SK-N-SH treated with all-trans-retinoic acid at 6 μM for 48 hours (cell line): ENCODE measurements around the gene TWIST2.

Experiments used
- ATAC-seq: fragments of 200-7000 bp; cut with Tn5 transposase; 3 replicates; pipeline ENCODE4 v1.9.1; 2020; ENCODE audit warnings: mild to moderate bottlenecking, moderate library complexity
- ARNTL ChIP-seq: fragments of 450-650 bp; formaldehyde crosslinking; IDR thresholded peaks from 2 replicates; pipeline ENCODE4 v1.5.0; 2020; ENCODE audit warnings: low read depth, mild to moderate bottlenecking, moderate library complexity, borderline replicate concordance
- BACH2 ChIP-seq: fragments of 250-450 bp; sonication (Bioruptor Pico); IDR thresholded peaks from 2 replicates; pipeline ENCODE4 v1.9.0; 2021; ENCODE audit warnings: mild to moderate bottlenecking, borderline replicate concordance
- CSDC2 ChIP-seq: fragments of 250-450 bp; sonication (Bioruptor Pico); IDR thresholded peaks from 2 replicates; pipeline ENCODE4 v1.5.0; 2020; ENCODE audit warnings: mild to moderate bottlenecking, moderate library complexity
- GLIS3 ChIP-seq: fragments of 250-450 bp; sonication (Bioruptor Pico); IDR thresholded peaks from 2 replicates; pipeline ENCODE4 v1.5.0; 2020; ENCODE audit warnings: mild to moderate bottlenecking, moderate library complexity
- ISL1 ChIP-seq: fragments of 250-450 bp; sonication (Bioruptor Pico); IDR thresholded peaks from 2 replicates; pipeline ENCODE4 v2.1.2; 2022; ENCODE audit warnings: mild to moderate bottlenecking, moderate library complexity
- OSR1 ChIP-seq: fragments of 250-450 bp; sonication (Bioruptor Pico); IDR thresholded peaks from 2 replicates; pipeline ENCODE4 v1.8.0; 2022; ENCODE audit warnings: moderate library complexity, mild to moderate bottlenecking, inconsistent platforms
- PPARA ChIP-seq: fragments of 250-450 bp; sonication (Bioruptor Pico); IDR thresholded peaks from 2 replicates; pipeline ENCODE4 v1.5.0; 2020; ENCODE audit warnings: mild to moderate bottlenecking, borderline replicate concordance
- RARB ChIP-seq: fragments of 250-450 bp; sonication (Bioruptor Pico); IDR thresholded peaks from 2 replicates; pipeline ENCODE4 v1.8.0; 2021; ENCODE audit warnings: mild to moderate bottlenecking, moderate library complexity
- SNAI2 ChIP-seq: fragments of 250-450 bp; sonication (Bioruptor Pico); IDR thresholded peaks from 2 replicates; pipeline ENCODE4 v1.5.0; 2020; ENCODE audit warnings: mild to moderate bottlenecking, moderate library complexity
- TCF4 ChIP-seq: fragments of 250-450 bp; sonication (Bioruptor Pico); IDR thresholded peaks from 2 replicates; pipeline ENCODE4 v1.8.0; 2021; ENCODE audit warnings: mild to moderate bottlenecking, moderate library complexity, borderline replicate concordance
- TOX ChIP-seq: fragments of 250-450 bp; sonication (Bioruptor Pico); IDR thresholded peaks from 2 replicates; pipeline ENCODE4 v1.8.0; 2021; ENCODE audit warnings: mild to moderate bottlenecking, moderate library complexity, borderline replicate concordance
- ZC3H10 ChIP-seq: fragments of 250-450 bp; sonication (Bioruptor Pico); IDR thresholded peaks from 2 replicates; pipeline ENCODE4 v1.5.1; 2021; ENCODE audit warnings: mild to moderate bottlenecking, moderate library complexity
- ZFP3 ChIP-seq: fragments of 250-450 bp; sonication (Bioruptor Pico); IDR thresholded peaks from 2 replicates; pipeline ENCODE4 v1.5.0; 2020; ENCODE audit warnings: mild to moderate bottlenecking, moderate library complexity
- ZFP30 ChIP-seq: fragments of 450-650 bp; formaldehyde crosslinking; IDR thresholded peaks from 2 replicates; pipeline ENCODE4 v1.5.0; 2022; ENCODE audit warnings: mild to moderate bottlenecking, moderate library complexity
- ZNF565 ChIP-seq: fragments of 450-650 bp; formaldehyde crosslinking; conservative IDR thresholded peaks from 2 replicates; pipeline ENCODE4 v1.5.0; 2020; ENCODE audit warnings: low read depth, mild to moderate bottlenecking, moderate library complexity
- ZNF70 ChIP-seq: fragments of 450-650 bp; formaldehyde crosslinking; IDR thresholded peaks from 2 replicates; pipeline ENCODE4 v1.5.0; 2020; ENCODE audit warnings: mild to moderate bottlenecking, moderate library complexity
- ZNF8 ChIP-seq: fragments of 450-650 bp; formaldehyde crosslinking; IDR thresholded peaks from 2 replicates; pipeline ENCODE4 v1.5.0; 2020; ENCODE audit warnings: mild to moderate bottlenecking, moderate library complexity
- TF ChIP-seq, protein P1 (sequence below): fragments of 250-450 bp; sonication (Bioruptor Pico); IDR thresholded peaks from 2 replicates; pipeline ENCODE4 v1.5.1; 2020; ENCODE audit warnings: low read depth, mild to moderate bottlenecking, moderate library complexity
- TF ChIP-seq, protein P2 (sequence below): fragments of 250-450 bp; sonication (Bioruptor Pico); IDR thresholded peaks from 2 replicates; pipeline ENCODE4 v1.5.1; 2021; ENCODE audit warnings: mild to moderate bottlenecking, moderate library complexity
- TF ChIP-seq, protein P3 (sequence below): fragments of 250-450 bp; sonication (Bioruptor Pico); IDR thresholded peaks from 2 replicates; pipeline ENCODE4 v1.8.0; 2020; ENCODE audit warnings: mild to moderate bottlenecking, moderate library complexity, borderline replicate concordance
- TF ChIP-seq, protein P4 (sequence below): fragments of 250-450 bp; sonication (Bioruptor Pico); IDR thresholded peaks from 2 replicates; pipeline ENCODE4 v1.5.0; 2020; ENCODE audit warnings: mild to moderate bottlenecking, moderate library complexity

The TWIST2 gene

DNA sequence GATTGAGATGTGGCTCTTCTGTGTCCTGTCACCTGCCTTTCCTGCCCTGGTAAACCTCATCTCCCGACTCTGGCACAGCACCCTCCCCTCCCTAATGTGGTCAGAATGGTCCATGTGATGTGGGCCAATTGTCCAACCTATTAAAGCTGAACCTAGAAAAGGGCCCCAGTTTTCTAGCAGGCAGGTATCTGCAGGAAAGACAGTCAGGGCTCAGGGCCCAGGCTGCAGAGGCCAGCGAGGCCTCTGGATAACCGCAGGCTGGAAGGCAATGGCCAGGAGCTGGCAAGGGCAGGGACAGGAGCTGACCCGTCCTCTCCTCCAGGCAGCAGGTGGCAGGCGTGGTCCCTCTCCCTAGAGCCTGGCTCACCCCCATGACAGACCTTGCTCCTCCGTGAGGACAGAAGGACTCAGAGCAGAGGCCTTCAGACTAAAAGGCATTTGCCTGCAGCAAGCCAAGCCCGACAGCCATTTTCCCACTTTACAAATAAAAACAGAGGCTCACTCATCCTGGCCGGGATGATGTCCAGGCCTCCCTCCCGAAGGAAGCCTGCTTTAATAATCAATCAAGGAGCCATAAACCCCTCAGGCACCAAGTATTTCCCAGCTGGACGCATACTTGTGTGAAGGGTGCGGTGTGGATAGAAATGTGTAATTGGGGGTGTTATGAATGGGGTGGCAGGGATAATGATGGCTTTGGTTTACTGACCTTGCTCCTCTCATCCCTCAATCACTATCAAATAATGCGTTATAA is 107.1 kb downstream of the TWIST2 start:
- TF ChIP-seq PPARA (CRISPR knock-in tag) (no peak), TOX (CRISPR knock-in tag) (no peak), ZC3H10 (no peak), ISL1 (no peak), ZFP3 (CRISPR knock-in tag) (no peak), ZNF8 (CRISPR knock-in tag) (no peak), OSR1 (CRISPR knock-in tag) (no peak), ARNTL (CRISPR knock-in tag) (no peak)
- ATAC-seq, result no peak

DNA sequence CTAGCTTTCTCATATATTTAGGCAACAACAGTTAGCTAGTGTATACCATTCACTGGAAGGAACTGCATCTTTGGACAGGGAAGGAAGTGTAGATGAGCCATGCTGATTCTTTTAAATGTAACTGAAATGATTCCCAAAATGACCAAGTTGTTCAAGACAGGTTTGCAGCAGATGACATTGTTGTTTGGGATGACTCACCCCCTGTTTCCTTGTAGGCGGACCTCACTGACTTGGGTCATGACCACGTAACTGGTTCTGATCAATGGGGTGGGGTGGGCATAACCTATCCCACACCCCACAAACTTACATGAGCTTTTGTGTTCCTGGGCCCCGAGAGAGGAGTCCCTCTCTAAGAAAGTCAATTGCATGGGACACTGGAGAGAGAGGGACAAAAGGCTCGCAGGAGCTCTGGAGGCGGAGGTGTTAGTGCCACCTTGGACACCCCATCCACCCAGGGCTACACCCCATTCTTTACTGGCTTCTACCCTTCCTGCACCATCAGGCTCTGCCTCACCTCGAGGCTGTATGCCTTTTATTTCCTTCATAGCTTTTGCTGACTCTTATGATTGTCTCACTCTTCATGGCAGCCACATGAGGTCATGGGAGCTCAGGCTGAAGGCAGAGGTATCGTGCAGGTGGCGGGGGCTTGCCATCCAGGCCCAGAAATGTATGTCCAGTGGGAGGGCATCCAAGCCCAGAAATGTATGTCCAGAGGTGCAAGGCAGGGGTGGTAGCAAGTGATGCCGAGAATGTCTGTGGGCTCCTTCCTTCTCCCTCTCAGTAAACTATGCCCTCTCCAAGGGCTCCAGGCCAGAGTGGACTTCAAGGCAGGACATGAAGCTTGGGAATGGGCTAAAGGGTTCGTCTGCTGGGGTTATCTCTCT is 108.0 kb downstream of the TWIST2 start:
- no peak for ATAC-seq
- TF ChIP-seq ZC3H10 (no peak), TOX (CRISPR knock-in tag) (no peak), RARB (no peak), ZNF565 (CRISPR knock-in tag) (no peak), ZFP30 (no peak), GLIS3 (no peak), SNAI2 (CRISPR knock-in tag) (no peak), ZFP3 (CRISPR knock-in tag) (no peak), PPARA (CRISPR knock-in tag) (no peak), ZNF70 (CRISPR knock-in tag) (no peak), ARNTL (CRISPR knock-in tag) (no peak), CSDC2 (CRISPR knock-in tag) (no peak), TCF4 (CRISPR knock-in tag) (no peak), ISL1 (no peak), ZNF8 (CRISPR knock-in tag) (no peak), BACH2 (no peak)
- TF ChIP-seq, protein P1, sequence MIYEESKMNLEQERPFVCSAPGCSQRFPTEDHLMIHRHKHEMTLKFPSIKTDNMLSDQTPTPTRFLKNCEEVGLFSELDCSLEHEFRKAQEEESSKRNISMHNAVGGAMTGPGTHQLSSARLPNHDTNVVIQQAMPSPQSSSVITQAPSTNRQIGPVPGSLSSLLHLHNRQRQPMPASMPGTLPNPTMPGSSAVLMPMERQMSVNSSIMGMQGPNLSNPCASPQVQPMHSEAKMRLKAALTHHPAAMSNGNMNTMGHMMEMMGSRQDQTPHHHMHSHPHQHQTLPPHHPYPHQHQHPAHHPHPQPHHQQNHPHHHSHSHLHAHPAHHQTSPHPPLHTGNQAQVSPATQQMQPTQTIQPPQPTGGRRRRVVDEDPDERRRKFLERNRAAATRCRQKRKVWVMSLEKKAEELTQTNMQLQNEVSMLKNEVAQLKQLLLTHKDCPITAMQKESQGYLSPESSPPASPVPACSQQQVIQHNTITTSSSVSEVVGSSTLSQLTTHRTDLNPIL (CRISPR knock-in tag), result no peak
- TF ChIP-seq, protein P2, sequence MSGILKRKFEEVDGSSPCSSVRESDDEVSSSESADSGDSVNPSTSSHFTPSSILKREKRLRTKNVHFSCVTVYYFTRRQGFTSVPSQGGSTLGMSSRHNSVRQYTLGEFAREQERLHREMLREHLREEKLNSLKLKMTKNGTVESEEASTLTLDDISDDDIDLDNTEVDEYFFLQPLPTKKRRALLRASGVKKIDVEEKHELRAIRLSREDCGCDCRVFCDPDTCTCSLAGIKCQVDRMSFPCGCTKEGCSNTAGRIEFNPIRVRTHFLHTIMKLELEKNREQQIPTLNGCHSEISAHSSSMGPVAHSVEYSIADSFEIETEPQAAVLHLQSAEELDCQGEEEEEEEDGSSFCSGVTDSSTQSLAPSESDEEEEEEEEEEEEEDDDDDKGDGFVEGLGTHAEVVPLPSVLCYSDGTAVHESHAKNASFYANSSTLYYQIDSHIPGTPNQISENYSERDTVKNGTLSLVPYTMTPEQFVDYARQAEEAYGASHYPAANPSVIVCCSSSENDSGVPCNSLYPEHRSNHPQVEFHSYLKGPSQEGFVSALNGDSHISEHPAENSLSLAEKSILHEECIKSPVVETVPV (CRISPR knock-in tag), result no peak
- TF ChIP-seq, protein P3, sequence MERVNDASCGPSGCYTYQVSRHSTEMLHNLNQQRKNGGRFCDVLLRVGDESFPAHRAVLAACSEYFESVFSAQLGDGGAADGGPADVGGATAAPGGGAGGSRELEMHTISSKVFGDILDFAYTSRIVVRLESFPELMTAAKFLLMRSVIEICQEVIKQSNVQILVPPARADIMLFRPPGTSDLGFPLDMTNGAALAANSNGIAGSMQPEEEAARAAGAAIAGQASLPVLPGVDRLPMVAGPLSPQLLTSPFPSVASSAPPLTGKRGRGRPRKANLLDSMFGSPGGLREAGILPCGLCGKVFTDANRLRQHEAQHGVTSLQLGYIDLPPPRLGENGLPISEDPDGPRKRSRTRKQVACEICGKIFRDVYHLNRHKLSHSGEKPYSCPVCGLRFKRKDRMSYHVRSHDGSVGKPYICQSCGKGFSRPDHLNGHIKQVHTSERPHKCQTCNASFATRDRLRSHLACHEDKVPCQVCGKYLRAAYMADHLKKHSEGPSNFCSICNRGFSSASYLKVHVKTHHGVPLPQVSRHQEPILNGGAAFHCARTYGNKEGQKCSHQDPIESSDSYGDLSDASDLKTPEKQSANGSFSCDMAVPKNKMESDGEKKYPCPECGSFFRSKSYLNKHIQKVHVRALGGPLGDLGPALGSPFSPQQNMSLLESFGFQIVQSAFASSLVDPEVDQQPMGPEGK (CRISPR knock-in tag), result no peak
- TF ChIP-seq, protein P4, sequence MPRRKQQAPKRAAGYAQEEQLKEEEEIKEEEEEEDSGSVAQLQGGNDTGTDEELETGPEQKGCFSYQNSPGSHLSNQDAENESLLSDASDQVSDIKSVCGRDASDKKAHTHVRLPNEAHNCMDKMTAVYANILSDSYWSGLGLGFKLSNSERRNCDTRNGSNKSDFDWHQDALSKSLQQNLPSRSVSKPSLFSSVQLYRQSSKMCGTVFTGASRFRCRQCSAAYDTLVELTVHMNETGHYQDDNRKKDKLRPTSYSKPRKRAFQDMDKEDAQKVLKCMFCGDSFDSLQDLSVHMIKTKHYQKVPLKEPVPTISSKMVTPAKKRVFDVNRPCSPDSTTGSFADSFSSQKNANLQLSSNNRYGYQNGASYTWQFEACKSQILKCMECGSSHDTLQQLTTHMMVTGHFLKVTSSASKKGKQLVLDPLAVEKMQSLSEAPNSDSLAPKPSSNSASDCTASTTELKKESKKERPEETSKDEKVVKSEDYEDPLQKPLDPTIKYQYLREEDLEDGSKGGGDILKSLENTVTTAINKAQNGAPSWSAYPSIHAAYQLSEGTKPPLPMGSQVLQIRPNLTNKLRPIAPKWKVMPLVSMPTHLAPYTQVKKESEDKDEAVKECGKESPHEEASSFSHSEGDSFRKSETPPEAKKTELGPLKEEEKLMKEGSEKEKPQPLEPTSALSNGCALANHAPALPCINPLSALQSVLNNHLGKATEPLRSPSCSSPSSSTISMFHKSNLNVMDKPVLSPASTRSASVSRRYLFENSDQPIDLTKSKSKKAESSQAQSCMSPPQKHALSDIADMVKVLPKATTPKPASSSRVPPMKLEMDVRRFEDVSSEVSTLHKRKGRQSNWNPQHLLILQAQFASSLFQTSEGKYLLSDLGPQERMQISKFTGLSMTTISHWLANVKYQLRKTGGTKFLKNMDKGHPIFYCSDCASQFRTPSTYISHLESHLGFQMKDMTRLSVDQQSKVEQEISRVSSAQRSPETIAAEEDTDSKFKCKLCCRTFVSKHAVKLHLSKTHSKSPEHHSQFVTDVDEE (CRISPR knock-in tag), result no peak
- TF ChIP-seq, all 23 proteins: peak for 0

DNA sequence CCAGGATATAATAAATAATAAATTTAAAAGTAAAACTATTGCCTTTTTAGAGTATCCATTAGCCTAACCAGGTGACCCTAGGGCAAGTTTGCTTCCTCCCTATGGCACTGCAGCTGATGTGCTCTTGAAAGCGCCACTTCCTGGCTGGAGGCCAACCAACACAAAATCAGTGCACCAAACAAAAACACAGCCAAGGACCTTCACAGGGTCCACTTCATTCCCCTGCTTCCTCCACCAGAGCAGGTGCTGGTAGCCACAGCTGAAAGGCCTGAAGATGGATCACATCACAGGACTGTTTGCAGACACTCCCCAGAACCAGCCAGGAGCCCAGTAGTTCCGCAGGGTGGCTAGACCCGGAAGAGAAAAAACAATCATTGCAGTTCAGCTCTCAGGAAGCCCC is 108.8 kb downstream of the TWIST2 start:
- no peak for ATAC-seq
- TF ChIP-seq TCF4 (CRISPR knock-in tag) (no peak), ZFP3 (CRISPR knock-in tag) (no peak), BACH2 (no peak), OSR1 (CRISPR knock-in tag) (no peak)
- TF ChIP-seq, protein P1 (CRISPR knock-in tag), result no peak
- TF ChIP-seq, protein P2 (CRISPR knock-in tag), result no peak
- TF ChIP-seq, protein P3 (CRISPR knock-in tag), result no peak
